Stimulated activated naive CD8-positive, alpha-beta T cell treated with anti-CD3 and anti-CD28 coated beads, Interleukin-15, Interleukin-2, amounts not matched to agents 100 U/mL and 50 U/mL, for 24 hours (primary cell): Measurements from ENCODE around the gene STARD13.
"Not testable (repeated sequence)": the region's sequence is repeated elsewhere in the genome, so short reads cannot be mapped to it uniquely, and the experiment has no call there.

Experiments
- ATAC-seq: fragments of 150-1000 bp; cut with Tn5 transposase; one replicate; pipeline ENCODE4 v1.10.0; 2021
- DNase-seq: peaks from one replicate; pipeline ENCODE4 v3.0.0; 2021

STARD13 gene

DNA sequence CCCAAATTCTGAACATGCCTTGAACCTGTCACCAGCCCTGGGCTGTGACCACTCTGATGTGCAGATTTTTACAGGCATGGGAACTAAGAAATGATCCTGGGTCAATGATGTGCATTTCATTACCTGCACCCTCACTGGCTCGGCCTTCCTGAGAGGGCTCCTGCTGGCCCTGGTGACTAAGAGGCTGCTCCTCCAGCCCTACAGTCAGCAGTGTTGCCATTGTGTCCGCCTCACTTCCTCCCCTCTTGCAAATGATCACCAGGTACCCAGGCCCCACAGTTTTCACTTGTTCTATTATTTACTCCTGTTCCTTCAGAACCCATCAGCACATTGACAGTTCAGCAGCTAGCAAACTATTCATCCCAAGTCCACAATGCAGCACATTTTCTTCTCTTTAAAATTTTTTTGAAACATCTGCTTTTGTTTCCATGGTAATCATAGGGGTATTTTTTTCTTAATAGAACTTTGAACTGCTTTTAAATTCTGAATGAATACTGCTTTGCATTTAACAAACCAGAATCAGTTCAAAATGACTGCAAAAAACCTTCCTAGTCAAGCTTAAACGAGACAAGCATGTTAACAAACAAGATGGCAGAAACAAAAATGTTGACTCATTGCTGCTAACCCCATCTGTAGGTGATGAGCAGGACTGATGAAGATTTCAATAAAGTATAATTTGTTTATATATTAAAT is 29.3 kb downstream of the STARD13 start:
- no peak for DNase-seq
- ATAC-seq: no peak

DNA sequence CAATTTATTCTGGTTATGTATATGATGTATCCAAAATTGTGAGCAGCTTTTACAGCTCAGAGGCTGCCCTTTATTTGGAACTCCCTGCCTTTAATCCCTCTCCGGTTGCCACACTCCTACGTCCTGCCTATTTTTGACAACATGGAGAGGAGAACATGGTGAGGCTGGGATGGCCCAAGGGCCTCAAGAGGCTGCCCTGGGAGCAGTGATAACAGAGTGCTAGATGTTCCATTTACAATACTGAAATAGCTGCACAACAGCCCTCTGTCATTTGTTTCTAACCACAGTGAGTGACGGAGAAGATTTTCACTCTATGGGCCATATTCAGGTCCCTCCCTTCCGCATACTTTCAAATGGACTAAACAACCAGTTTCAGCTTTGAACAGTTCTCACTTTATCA is 33.4 kb downstream of the STARD13 start:
- no peak for DNase-seq
- ATAC-seq: no peak

DNA sequence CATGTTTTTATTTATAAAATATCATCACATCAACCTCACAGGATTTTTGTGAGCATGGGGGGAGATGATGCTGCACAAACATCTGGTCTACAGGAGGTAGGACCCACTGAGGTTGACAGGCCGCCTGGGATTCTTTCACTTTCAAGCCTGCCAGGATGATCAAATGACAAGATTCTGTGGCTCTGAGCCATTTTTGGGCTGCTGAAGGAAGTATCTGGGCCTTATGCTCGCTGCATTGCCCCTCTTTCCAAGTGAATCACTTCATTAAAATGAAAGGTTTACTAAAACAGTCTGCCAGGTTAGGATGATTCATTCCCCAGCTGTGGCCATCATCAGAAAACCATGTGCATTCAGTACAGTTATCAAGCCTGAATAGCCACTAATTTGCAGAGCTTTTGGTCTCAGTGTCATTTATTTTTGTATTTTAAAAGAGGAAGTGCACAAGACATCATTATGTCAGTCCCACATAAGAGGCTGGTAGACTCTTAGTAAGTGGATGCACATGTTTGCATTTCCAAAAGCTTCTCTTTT is 34.4 kb downstream of the STARD13 start:
- ATAC-seq: peak; percentile 52
- no peak for DNase-seq

GRCh38 chr13:33250609-33251008 is 34.9 kb downstream of the STARD13 start:
- DNase-seq (no peak), ATAC-seq (no peak)

GRCh38 chr13:33249894-33250293 is 35.7 kb downstream of the STARD13 start:
- no peak for ATAC-seq
- DNase-seq: no peak

- no peak for DNase-seq
- ATAC-seq: no peak
These were observed 36.5 kb downstream of the STARD13 start for GRCh38 chr13:33249066-33249465.

GRCh38 chr13:33245505-33246158 is 39.9 kb downstream of the STARD13 start:
- no peak for DNase-seq

GRCh38 chr13:33244907-33245287 is 40.7 kb downstream of the STARD13 start:
- no peak for ATAC-seq
- no peak for DNase-seq

More at GRCh38 chr13:33245505-33246158, 39.9 kb downstream of the STARD13 start:
- ATAC-seq: no peak

DNA sequence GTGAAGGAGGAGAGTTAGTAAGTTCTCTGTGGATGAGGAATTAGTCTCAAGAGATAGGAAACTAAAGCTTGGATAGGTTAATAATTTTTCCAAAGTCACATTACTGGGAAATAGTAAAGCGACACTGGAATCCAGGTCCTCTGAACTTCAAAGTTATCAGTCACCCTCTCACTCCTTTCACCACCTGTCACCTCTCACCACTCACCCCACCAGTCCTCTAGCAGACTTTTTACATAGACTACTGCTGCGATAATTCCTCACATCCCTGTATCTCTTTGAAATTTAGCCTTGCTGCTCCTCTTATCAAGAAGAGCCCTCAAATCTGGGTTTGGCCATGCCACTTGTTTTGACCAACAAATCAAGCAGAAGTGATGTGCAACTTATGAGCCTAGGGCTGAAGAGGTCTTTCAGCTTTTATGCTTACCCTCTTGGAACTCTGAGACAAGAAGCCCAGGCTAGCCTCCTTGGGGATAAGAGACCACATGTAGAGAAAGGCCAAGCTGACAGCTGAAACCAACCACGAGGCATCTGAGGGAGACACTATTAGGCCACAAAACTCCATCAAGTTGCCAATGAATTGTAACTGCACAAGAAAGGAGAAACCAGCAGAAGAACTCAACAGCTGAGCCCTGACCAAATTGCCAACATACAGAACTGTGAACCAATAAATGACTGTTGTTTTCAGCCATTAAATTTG is 41.2 kb downstream of the STARD13 start:
- no peak for ATAC-seq

GRCh38 chr13:33242984-33243617 is 42.5 kb downstream of the STARD13 start:
- no peak for ATAC-seq
- DNase-seq: no peak

More for the DNA sequence above, 41.2 kb downstream of the STARD13 start:
- DNase-seq: no peak

- DNase-seq: not testable (repeated sequence)
These were observed 43.2 kb downstream of the STARD13 start for GRCh38 chr13:33242372-33242771.

DNA sequence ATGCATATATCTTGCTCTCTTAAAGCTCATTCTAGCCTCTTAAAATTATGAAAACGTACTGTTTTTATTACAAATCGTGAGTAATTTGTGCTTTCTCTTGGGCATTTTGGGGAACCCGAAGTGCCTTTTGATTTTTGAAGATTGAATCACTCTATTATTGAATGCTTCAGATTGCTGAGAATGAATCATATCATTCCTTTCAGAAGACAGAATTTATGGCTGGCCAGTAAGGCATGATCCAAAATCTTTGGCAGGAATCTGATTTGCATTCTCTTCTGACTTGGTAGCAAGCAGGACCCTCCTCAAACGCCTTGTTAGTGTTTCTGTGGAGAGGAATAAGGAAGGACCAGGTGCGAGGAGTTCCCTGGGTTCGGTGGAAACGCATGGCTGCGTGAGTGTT is 49.5 kb downstream of the STARD13 start:
- no peak for ATAC-seq
- no peak for DNase-seq

More at GRCh38 chr13:33242372-33242771, 43.2 kb downstream of the STARD13 start:
- not testable (repeated sequence) for ATAC-seq

DNA sequence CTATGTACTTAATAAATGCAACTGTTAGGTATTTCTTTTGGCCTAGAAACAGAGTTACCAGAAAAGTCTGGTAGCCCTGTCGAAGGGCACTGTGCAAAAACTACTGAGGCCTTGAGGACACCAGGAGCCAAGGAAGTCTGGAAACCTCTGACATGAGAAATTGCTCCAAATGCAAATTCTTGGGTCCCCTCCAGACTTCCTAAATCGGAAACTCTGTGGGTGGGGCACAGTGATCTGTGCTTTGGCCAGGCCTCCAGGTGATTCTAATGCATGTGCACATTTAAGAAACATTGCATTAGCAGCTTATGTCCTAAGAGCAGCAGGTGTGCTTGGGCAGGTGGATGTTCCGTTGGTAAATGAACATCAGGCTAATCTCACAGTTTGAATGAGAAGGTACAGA is 50.0 kb downstream of the STARD13 start:
- DNase-seq (no peak), ATAC-seq (no peak)

- DNase-seq (no peak), ATAC-seq (no peak)
These were observed 50.5 kb downstream of the STARD13 start for GRCh38 chr13:33235078-33235477.

DNA sequence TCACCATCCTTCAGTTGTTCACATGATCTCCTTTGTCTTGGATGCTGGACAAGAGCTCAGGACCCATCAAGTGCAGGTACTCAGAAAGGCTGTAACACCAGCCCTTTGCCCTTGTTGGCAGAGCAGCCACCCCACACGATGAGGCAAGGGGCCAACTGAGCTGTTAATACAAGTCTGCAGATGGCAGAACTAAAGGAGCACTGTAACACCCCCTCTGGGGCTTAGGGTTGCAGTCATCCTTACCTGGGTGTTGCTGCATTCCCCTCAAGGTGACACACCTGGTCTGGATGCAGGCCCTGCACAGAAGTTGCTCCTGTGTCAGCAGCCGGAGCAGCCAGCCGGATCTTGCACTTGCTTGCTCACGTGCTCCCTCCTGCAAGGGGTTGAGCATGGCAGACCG is 52.0 kb downstream of the STARD13 start:
- DNase-seq: no peak
- no peak for ATAC-seq

DNA sequence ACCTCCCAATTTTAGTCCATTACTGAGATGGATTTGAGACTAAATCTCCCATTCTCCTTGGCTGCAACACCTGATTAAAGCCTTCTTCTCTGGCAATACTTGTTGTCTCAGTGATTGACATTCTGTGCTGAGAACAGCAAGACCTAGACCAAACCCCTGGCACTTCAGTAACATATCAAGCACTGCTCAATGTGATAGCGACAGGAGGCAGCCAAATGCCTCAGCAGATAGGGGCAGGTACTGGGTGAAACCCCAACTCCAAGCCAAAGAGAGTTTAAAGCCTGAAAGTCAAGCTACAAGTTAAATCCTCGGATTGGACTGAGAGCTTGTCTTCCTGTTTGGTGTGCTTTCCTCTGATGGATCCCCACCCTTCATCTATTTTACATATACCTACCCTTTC is 52.7 kb downstream of the STARD13 start:
- ATAC-seq (no peak), DNase-seq (no peak)

- no peak for DNase-seq
- ATAC-seq: no peak
These were observed 54.2 kb downstream of the STARD13 start for GRCh38 chr13:33231339-33231738.

- DNase-seq: no peak
- no peak for ATAC-seq
These were observed 55.2 kb downstream of the STARD13 start for GRCh38 chr13:33230178-33230881.

GRCh38 chr13:33229446-33230177 is 55.9 kb downstream of the STARD13 start:
- ATAC-seq (no peak), DNase-seq (no peak)

DNA sequence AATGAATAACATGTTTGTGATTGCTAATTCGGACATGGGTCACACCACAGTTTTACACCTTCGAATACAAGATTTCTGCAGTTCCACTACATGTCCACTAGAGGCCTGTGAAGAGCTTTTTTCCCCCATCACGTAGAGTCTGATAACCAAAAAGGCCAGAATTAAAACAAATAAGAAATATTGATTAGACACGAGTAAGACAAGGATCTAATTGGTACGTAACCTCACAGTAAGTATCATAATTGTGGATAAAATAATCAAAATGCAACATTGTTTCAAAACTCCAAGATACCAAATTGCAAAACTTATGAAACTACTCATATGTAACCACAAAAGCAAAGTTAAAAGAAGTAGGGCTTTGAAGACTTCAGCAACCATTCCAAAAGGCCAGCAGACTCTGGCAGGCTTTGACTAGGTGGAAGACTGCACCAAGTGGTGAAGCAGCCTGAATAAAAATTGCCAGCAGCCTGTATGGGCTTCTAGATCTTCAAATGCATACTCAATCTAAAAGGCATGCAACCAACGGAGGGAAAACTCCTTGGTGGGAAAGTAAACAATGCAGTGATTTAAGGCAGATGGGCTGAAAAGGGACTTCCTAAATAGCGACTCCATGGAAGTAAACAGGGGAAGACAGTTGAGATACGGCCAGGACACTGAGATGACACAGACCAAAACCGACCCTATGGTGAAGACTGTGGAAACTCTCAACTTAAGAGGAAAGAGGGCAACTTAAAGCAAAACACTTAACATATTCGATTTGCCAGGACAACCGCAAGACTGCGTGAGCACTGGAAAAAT is 56.7 kb downstream of the STARD13 start:
- peak; percentile 63 for ATAC-seq
- DNase-seq: no peak
